Trophoblast cell (in vitro differentiated cells and primary cell): ENCODE data around the gene RERG.

ENCODE experiments used
- DNase-seq, 2 donors: peaks; one replicate each; pipeline ENCODE4 v3.0.0-alpha.2; 2016
- H2AFZ ChIP-seq: 2 replicates; pipeline ENCODE4 v1.6.1; 2013; ENCODE audit warnings: low read length, moderate library complexity, mild to moderate bottlenecking; ENCODE audit not compliant: insufficient read depth, poor library complexity
- H2AK5ac ChIP-seq: 2 replicates; pipeline ENCODE4 v1.6.1; 2013; ENCODE audit warnings: mild to moderate bottlenecking, low read length
- H2BK120ac ChIP-seq: 2 replicates; pipeline ENCODE4 v1.6.1; 2013; ENCODE audit warnings: low read length, mild to moderate bottlenecking, moderate library complexity; ENCODE audit not compliant: insufficient read depth, poor library complexity
- H2BK12ac ChIP-seq: 2 replicates; pipeline ENCODE4 v1.6.1; 2013; ENCODE audit warnings: mild to moderate bottlenecking, low read length, moderate library complexity
- H2BK5ac ChIP-seq: 2 replicates; pipeline ENCODE4 v1.6.1; 2013; ENCODE audit warnings: low read length, low read depth, moderate library complexity, mild to moderate bottlenecking; ENCODE audit not compliant: poor library complexity
- H3K14ac ChIP-seq: 2 replicates; pipeline ENCODE4 v1.6.1; 2013; ENCODE audit warnings: mild to moderate bottlenecking, low read length
- H3K18ac ChIP-seq: 2 replicates; pipeline ENCODE4 v1.6.1; 2013; ENCODE audit warnings: mild to moderate bottlenecking, low read length
- H3K23ac ChIP-seq: 2 replicates; pipeline ENCODE4 v1.6.1; 2013; ENCODE audit warnings: low read length
- H3K27ac ChIP-seq: 2 replicates; pipeline ENCODE4 v1.5.1; 2013; ENCODE audit warnings: low read depth, mild to moderate bottlenecking, inconsistent platforms, low read length, moderate library complexity
- H3K27me3 ChIP-seq: 2 replicates; pipeline ENCODE4 v1.6.1; 2013; ENCODE audit warnings: inconsistent platforms, mild to moderate bottlenecking, low read length, moderate library complexity; ENCODE audit not compliant: insufficient read depth
- H3K36me3 ChIP-seq, 2 experiments: 1 replicate in 1 of 2; 2 replicates in 1 of 2; pipeline ENCODE4 v1.6.1; 2013; ENCODE audit warnings: low read length in 2 of 2, mild to moderate bottlenecking in 2 of 2, moderate library complexity in 1 of 2; ENCODE audit not compliant: insufficient read depth in 2 of 2, control insufficient read depth in 1 of 2
- H3K4ac ChIP-seq: 2 replicates; pipeline ENCODE4 v1.6.1; 2013; ENCODE audit warnings: low read depth, mild to moderate bottlenecking, low read length, moderate library complexity
- H3K4me1 ChIP-seq, 2 experiments: 1 replicate in 1 of 2; 2 replicates in 1 of 2; pipeline ENCODE4 v1.6.1; 2013; ENCODE audit warnings: low read length in 2 of 2, mild to moderate bottlenecking in 2 of 2, moderate library complexity in 1 of 2; ENCODE audit not compliant: insufficient read depth in 2 of 2, control insufficient read depth in 1 of 2
- H3K4me2 ChIP-seq: 2 replicates; pipeline ENCODE4 v1.6.1; 2013; ENCODE audit warnings: inconsistent platforms, mild to moderate bottlenecking, low read length, moderate library complexity
- H3K4me3 ChIP-seq: 2 replicates; pipeline ENCODE4 v1.5.1; 2013; ENCODE audit warnings: mild to moderate bottlenecking, low read depth, low read length, inconsistent platforms
- H3K79me1 ChIP-seq: one replicate; pipeline ENCODE4 v1.6.1; 2013; ENCODE audit warnings: low read length
- H3K79me2 ChIP-seq: 2 replicates; pipeline ENCODE4 v1.6.1; 2013; ENCODE audit warnings: low read length, mild to moderate bottlenecking; ENCODE audit not compliant: control insufficient read depth, insufficient read depth, poor library complexity
- H3K9ac ChIP-seq: 2 replicates; pipeline ENCODE4 v1.6.1; 2013; ENCODE audit warnings: mild to moderate bottlenecking, low read length
- H3K9me3 ChIP-seq: 2 replicates; pipeline ENCODE4 v1.6.1; 2013; ENCODE audit warnings: low read depth, mild to moderate bottlenecking, control low read depth, inconsistent platforms, low read length; ENCODE audit not compliant: insufficient read depth
- H4K12ac ChIP-seq: 2 replicates; pipeline ENCODE4 v1.6.1; 2013; ENCODE audit warnings: low read depth, mild to moderate bottlenecking, low read length, moderate library complexity
- H4K8ac ChIP-seq: 2 replicates; pipeline ENCODE4 v1.6.1; 2013; ENCODE audit warnings: low read depth, mild to moderate bottlenecking, low read length, moderate library complexity
- H4K91ac ChIP-seq: one replicate; pipeline ENCODE4 v1.6.1; 2013; ENCODE audit warnings: low read depth, mild to moderate bottlenecking, low read length, moderate library complexity
- WGBS: extraction: QIAGEN DNeasy Blood & Tissue Kit; methylation state at CpG from one replicate; pipeline ENCODE4 v1.1.7; 2013; ENCODE audit warnings: missing lambda C conversion rate; ENCODE audit not compliant: insufficient read length, insufficient coverage; ENCODE audit errors: extremely low coverage; 5-methylcytosine and 5-hydroxymethylcytosine counted together

RERG gene

GRCh38 chr12:15188127-15188526 lies 33.1 kb downstream of the RERG start:
- Histone ChIP-seq H3K36me3 (no peaks in the 10 kb centered on the region), H3K27me3 (no peaks in the 10 kb centered on the region), H2AFZ (no peak overlapping the region), H4K91ac (no peak overlapping the region), H2BK120ac (no peak overlapping the region), H3K23ac (no peak overlapping the region), H3K4me3 (no peak overlapping the region), H3K4ac (no peak overlapping the region), H4K8ac (no peak overlapping the region), H3K4me1 (no peaks in the 10 kb centered on the region), H2BK12ac (no peak overlapping the region), H3K79me2 (no peaks in the 10 kb centered on the region), H3K14ac (no peak overlapping the region), H3K9ac (no peak overlapping the region), H3K27ac (no peak overlapping the region), H3K18ac (no peak overlapping the region), H2AK5ac (no peak overlapping the region), H4K12ac (no peak overlapping the region), H2BK5ac (no peak overlapping the region), H3K4me2 (no peak overlapping the region), H3K79me1 (no peaks in the 10 kb centered on the region), H3K9me3 (no peaks in the 10 kb centered on the region)
- WGBS: no CpG with 5 or more reads among the region's 3 CpGs
- no peak for DNase-seq

- H3K79me1 ChIP-seq: no peaks in the 10 kb centered on the region
- no peak overlapping the region for H2BK5ac ChIP-seq
- H2BK12ac ChIP-seq: no peak overlapping the region
- H3K79me2 ChIP-seq: no peaks in the 10 kb centered on the region
- H3K9me3 ChIP-seq: no peaks in the 10 kb centered on the region
- no peak overlapping the region for H4K12ac ChIP-seq
- no peak overlapping the region for H3K14ac ChIP-seq
- no peak overlapping the region for H4K91ac ChIP-seq
- H3K4me1 ChIP-seq: no peaks in the 10 kb centered on the region
- WGBS: no CpG with 5 or more reads among the region's 1 CpG
- no peak overlapping the region for H2AFZ ChIP-seq
- H3K18ac ChIP-seq: no peak overlapping the region
- H3K4me3 ChIP-seq: no peak overlapping the region
- H3K23ac ChIP-seq: no peak overlapping the region
- H3K27me3 ChIP-seq: no peaks in the 10 kb centered on the region
- no peak overlapping the region for H2BK120ac ChIP-seq
- no peak overlapping the region for H3K4me2 ChIP-seq
- no peaks in the 10 kb centered on the region for H3K36me3 ChIP-seq
- DNase-seq: no peak
- H2AK5ac ChIP-seq: no peak overlapping the region
- H4K8ac ChIP-seq: no peak overlapping the region
- no peak overlapping the region for H3K4ac ChIP-seq
- no peak overlapping the region for H3K9ac ChIP-seq
- H3K27ac ChIP-seq: no peak overlapping the region
Observed at GRCh38 chr12:15186597-15186996, 34.6 kb downstream of the RERG start.

GRCh38 chr12:15184484-15184883 lies 36.7 kb downstream of the RERG start:
- WGBS: no CpG with 5 or more reads among the region's 4 CpGs
- Histone ChIP-seq H3K14ac (no peak overlapping the region), H3K18ac (no peak overlapping the region), H4K12ac (no peak overlapping the region), H2AK5ac (no peak overlapping the region), H3K79me2 (no peaks in the 10 kb centered on the region), H2AFZ (no peak overlapping the region), H3K4me2 (no peak overlapping the region), H3K23ac (no peak overlapping the region), H3K79me1 (no peaks in the 10 kb centered on the region), H2BK5ac (no peak overlapping the region), H3K36me3 (no peaks in the 10 kb centered on the region), H3K4me3 (no peak overlapping the region), H3K4me1 (no peaks in the 10 kb centered on the region), H3K27ac (no peak overlapping the region), H3K4ac (no peak overlapping the region), H4K8ac (no peak overlapping the region), H3K9ac (no peak overlapping the region), H2BK120ac (no peak overlapping the region), H3K9me3 (no peaks in the 10 kb centered on the region), H4K91ac (no peak overlapping the region), H3K27me3 (no peaks in the 10 kb centered on the region), H2BK12ac (no peak overlapping the region)
- DNase-seq: no peak

- H2BK5ac ChIP-seq: no peak overlapping the region
- H2BK12ac ChIP-seq: no peak overlapping the region
- H2AFZ ChIP-seq: no peak overlapping the region
- DNase-seq: no peak
- no peaks in the 10 kb centered on the region for H3K79me2 ChIP-seq
- H3K9ac ChIP-seq: no peak overlapping the region
- no peaks in the 10 kb centered on the region for H3K9me3 ChIP-seq
- no peak overlapping the region for H2BK120ac ChIP-seq
- H3K18ac ChIP-seq: no peak overlapping the region
- no peaks in the 10 kb centered on the region for H3K36me3 ChIP-seq
- no peak overlapping the region for H3K4me2 ChIP-seq
- H3K27ac ChIP-seq: no peak overlapping the region
- H3K4me3 ChIP-seq: no peak overlapping the region
- no peak overlapping the region for H4K8ac ChIP-seq
- H3K27me3 ChIP-seq: peaks cover 3% of the 10 kb centered on the region
- no peaks in the 10 kb centered on the region for H3K79me1 ChIP-seq
- H3K4me1 ChIP-seq: no peaks in the 10 kb centered on the region
- no peak overlapping the region for H2AK5ac ChIP-seq
- no peak overlapping the region for H4K12ac ChIP-seq
- H3K14ac ChIP-seq: no peak overlapping the region
- no CpG with 5 or more reads among the region's 5 CpGs for WGBS
- H3K4ac ChIP-seq: no peak overlapping the region
- H4K91ac ChIP-seq: no peak overlapping the region
- no peak overlapping the region for H3K23ac ChIP-seq
Observed at GRCh38 chr12:15183821-15184220, 37.4 kb downstream of the RERG start.
